ENCODE results near the gene TMEM131. TPM values are rescaled to one million over a fixed set of nuclear protein-coding genes. Genes with fewer than 3 reads are reported as not detected.

Gene TMEM131
- total and polyA plus RNA-seq, 10 of the 15 experiments (the other 5 are each of a cell fraction or from before 2014, with no cell fraction given): 6.0 to 48.2 (median 23.2) TPM

- intact Hi-C loops (cut with micrococcal nuclease; ENCODE audit: unreplicated experiment): no loop called here
- in situ Hi-C loops (cut with MboI): no loop called here
- Histone ChIP-seq H3K9ac (ENCODE audit: control insufficient read depth, insufficient read depth, low read length) (no peak overlapping the region), H3K79me2 (ENCODE audit: control insufficient read depth, insufficient read depth, low read length) (no peaks in the 10 kb centered on the region), H3K27me3 (replicated peaks in 1 of 2; ENCODE audit: control insufficient read depth in 2 of 2, insufficient read depth in 2 of 2, low read length in 1 of 2) (no peaks in the 10 kb centered on the region; a peak in 1 of 4 replicates), H2AFZ (ENCODE audit: control insufficient read depth, low read depth, low read length) (no peak overlapping the region), H3K4me1 (ENCODE audit: control insufficient read depth, insufficient read depth, low read length) (no peaks in the 10 kb centered on the region), H3K36me3 (ENCODE audit: control insufficient read depth in 2 of 2, insufficient read depth in 2 of 2, low read length in 1 of 2) (no peaks in the 10 kb centered on the region), H3K27ac (ENCODE audit: control insufficient read depth, insufficient read depth) (no peak overlapping the region), H3K9me3 (replicated peaks; ENCODE audit: control insufficient read depth, insufficient read depth, low read length) (no peaks in the 10 kb centered on the region), H4K20me1 (ENCODE audit: control insufficient read depth, insufficient read depth) (no peaks in the 10 kb centered on the region), H3K4me3 (no peak overlapping the region), H3K4me2 (ENCODE audit: control insufficient read depth, insufficient read depth) (no peak overlapping the region)
- ChIA-PET CTCF (interaction anchor here (0.6 to 1.8 kb wide), 3 partner anchors 9 to 800 kb away, joined by 3 to 7 read pairs (median 5); no protein-coding TSS in a partner anchor), RAD21 (ENCODE audit: unreplicated experiment) (interaction anchor here (0.6 to 0.9 kb wide), 2 partner anchors 46 to 91 kb away, joined by 3 read pairs; no protein-coding TSS in a partner anchor), POLR2A (interaction anchor here (1.1 to 1.8 kb wide), 2 partner anchors 9 to 12 kb away, joined by 3 to 4 read pairs; no protein-coding TSS in a partner anchor), SMC1A (ENCODE audit: uncharacterized antibody, unreplicated experiment) (interaction anchor here (0.7 to 2.0 kb wide), 4 partner anchors 9 to 227 kb away, joined by 3 to 8 read pairs (median 4); no protein-coding TSS in a partner anchor)
- DNase-seq (ENCODE audit: low read depth, low spot score) (no peak), FAIRE-seq (no peak), ATAC-seq (no peak)
- TF ChIP-seq IRF3 (IDR thresholded peaks at IDR 0.05) (no peak), TCF3 (IDR thresholded peaks at IDR 0.05; ENCODE audit: borderline replicate concordance, insufficient read depth, low read depth, low read length) (no peak), SP1 (IDR thresholded peaks at IDR 0.05; ENCODE audit: low read depth, low read length) (no peak)
- TF ChIP-seq, protein P1, sequence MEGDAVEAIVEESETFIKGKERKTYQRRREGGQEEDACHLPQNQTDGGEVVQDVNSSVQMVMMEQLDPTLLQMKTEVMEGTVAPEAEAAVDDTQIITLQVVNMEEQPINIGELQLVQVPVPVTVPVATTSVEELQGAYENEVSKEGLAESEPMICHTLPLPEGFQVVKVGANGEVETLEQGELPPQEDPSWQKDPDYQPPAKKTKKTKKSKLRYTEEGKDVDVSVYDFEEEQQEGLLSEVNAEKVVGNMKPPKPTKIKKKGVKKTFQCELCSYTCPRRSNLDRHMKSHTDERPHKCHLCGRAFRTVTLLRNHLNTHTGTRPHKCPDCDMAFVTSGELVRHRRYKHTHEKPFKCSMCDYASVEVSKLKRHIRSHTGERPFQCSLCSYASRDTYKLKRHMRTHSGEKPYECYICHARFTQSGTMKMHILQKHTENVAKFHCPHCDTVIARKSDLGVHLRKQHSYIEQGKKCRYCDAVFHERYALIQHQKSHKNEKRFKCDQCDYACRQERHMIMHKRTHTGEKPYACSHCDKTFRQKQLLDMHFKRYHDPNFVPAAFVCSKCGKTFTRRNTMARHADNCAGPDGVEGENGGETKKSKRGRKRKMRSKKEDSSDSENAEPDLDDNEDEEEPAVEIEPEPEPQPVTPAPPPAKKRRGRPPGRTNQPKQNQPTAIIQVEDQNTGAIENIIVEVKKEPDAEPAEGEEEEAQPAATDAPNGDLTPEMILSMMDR (IDR thresholded peaks at IDR 0.05 in 2 of 3, conservative IDR thresholded peaks at IDR 0.05 in 1 of 3; ENCODE audit: control insufficient read depth in 2 of 3, extremely low read depth in 1 of 3, insufficient read depth in 1 of 3, low read depth in 3 of 3, low read length in 3 of 3): no peak
- BruUV-seq (replicated peaks): no TSS peak
- 26% methylated on average over 2 of the region's 2 CpGs for WGBS (ENCODE audit: insufficient coverage, insufficient replicate concordance, low lambda C conversion rate, missing lambda C conversion rate)
These were observed 41.5 kb upstream of the TMEM131 start for GRCh38 chr2:98037206-98037605.

Data from GM12878 (cell line).